ENCODE data around the gene SPEG. TPM values are rescaled to one million over a fixed set of nuclear protein-coding genes. Genes with fewer than 3 reads are reported as not detected.

Gene SPEG
- total RNA-seq, 2 experiments from 2014 or later = 2.0 to 2.6 TPM

DNA sequence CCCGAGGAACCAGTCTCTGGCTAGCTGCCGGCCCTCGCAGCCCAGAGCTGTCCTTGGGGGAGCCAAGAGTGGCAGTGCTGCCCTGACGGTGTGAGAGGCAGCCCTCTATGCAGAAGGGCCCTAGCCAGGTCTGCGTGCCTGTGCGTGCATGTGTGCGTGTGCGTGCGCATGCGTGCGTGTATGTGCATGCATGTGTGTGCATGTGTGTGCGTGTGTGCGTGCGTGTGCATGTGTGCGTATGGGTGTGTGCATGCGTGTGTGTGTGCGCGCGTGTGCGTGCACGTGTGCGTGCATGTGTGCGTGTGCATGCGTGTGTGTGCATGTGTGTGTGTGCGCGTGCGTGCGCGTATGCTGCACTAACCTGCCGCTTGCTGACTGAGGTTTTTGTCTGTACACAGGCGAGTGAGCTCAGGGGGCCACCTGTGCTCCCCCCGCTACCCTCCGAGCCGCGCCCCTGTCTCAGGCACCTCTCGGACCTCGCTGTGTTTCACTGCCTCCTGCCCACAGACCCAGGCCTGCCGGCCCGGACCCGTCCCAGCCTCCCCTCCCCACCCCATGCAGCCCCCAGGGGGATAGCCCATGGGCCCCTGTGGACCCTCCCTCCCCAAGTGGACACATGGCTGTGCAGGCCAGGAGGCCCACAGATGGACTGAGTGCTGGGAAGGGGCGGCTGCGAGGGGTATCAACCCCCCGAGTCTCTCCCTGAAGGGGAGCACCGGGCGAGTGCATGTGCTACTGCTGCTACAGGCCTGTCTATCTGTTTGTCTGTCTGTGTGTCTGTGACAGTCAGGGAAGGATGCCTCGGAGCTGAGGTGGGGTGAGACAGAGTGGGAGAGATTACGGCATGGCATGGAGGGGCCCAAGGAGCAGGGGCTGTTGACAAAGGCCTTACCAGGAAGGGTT, 31.3 kb downstream of the SPEG start:
- H3K4me3 Mint-ChIP-seq = no peak overlapping the region
- DNase-seq = no peak
- peaks cover 5% of the 10 kb centered on the region for H3K4me1 Mint-ChIP-seq
- H3K9me3 Mint-ChIP-seq = no peaks in the 10 kb centered on the region
- H3K27me3 Mint-ChIP-seq = no peaks in the 10 kb centered on the region
- CTCF ChIA-PET = interaction anchor here (0.6 kb wide), 2 partner anchors 76 to 377 kb away, joined by 3 read pairs; no protein-coding TSS in a partner anchor
- H3K36me3 Mint-ChIP-seq (ENCODE audit: low read depth) = no peaks in the 10 kb centered on the region
- POLR2A ChIA-PET = no interaction called here
- no peak overlapping the region for H3K27ac Mint-ChIP-seq

DNA sequence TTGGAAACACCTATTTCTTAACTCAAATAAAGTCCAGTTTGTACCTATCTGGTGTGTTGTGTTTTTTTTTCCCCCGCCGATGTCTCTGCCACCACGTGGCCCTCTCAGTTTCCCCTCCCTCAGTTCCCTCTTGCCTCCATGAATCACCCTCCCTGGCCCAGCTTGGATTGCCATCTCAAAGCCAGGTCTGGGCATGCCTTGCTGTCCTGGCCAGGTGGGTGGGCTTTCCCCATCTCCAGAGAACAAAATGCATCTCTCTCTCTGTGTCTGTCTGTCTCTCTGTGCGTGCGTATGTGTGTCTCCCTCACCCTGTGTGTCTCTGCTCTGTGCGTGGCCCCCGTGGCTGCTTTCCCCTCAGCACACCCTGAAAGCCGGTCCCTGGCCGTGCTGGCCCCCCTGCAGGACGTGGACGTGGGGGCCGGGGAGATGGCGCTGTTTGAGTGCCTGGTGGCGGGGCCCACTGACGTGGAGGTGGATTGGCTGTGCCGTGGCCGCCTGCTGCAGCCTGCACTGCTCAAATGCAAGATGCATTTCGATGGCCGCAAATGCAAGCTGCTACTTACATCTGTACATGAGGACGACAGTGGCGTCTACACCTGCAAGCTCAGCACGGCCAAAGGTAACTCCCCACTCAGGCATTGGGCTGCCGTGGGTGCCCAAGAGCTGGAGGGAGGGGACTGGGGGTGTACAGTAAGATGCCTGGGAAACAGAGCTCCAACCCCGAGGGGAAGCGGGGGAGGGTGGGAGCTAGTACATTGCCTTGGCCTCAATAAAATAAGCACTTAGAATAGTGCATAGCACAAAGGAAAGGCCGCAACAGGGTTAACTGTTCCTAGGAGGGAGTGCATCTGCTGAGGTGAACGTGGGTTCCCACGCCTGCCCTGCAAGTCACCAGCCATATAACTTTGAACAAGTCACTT, 32.4 kb downstream of the SPEG start:
- POLR2A ChIA-PET = no interaction called here
- CTCF ChIA-PET = interaction anchor here (0.6 to 2.5 kb wide), 3 partner anchors 8 to 75 kb away, joined by 3 to 7 read pairs (median 4); no protein-coding TSS in a partner anchor
- Mint-ChIP-seq H3K27me3 (no peaks in the 10 kb centered on the region), H3K4me1 (no peaks in the 10 kb centered on the region), H3K36me3 (ENCODE audit: low read depth) (no peaks in the 10 kb centered on the region), H3K4me3 (no peak overlapping the region), H3K27ac (no peak overlapping the region), H3K9me3 (no peaks in the 10 kb centered on the region)
- no peak for DNase-seq

DNA sequence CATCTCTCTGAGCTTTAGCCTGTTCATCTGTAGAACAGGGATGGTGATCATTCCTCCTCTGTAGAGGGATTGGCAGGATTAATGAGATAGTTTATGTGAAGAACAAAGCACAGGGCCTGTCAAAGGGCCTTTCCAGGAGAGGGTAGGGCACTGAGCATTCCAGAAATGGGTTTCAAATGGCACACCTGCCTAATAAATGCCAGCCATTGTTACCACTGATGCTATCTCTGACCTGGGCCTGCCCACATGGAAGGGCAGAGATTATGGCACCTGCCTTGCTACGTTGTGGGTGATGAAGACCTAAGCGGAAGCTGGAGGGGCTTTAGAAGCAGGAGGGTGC, 33.1 kb downstream of the SPEG start:
- Mint-ChIP-seq H3K4me1 (no peaks in the 10 kb centered on the region), H3K27ac (no peak overlapping the region), H3K4me3 (no peak overlapping the region), H3K9me3 (no peaks in the 10 kb centered on the region), H3K27me3 (no peaks in the 10 kb centered on the region), H3K36me3 (ENCODE audit: low read depth) (no peaks in the 10 kb centered on the region)
- ChIA-PET CTCF (interaction anchor here (1.2 to 2.5 kb wide), 2 partner anchors 9 to 63 kb away, joined by 4 to 7 read pairs; no protein-coding TSS in a partner anchor), POLR2A (no interaction called here)
- DNase-seq = no peak

DNA sequence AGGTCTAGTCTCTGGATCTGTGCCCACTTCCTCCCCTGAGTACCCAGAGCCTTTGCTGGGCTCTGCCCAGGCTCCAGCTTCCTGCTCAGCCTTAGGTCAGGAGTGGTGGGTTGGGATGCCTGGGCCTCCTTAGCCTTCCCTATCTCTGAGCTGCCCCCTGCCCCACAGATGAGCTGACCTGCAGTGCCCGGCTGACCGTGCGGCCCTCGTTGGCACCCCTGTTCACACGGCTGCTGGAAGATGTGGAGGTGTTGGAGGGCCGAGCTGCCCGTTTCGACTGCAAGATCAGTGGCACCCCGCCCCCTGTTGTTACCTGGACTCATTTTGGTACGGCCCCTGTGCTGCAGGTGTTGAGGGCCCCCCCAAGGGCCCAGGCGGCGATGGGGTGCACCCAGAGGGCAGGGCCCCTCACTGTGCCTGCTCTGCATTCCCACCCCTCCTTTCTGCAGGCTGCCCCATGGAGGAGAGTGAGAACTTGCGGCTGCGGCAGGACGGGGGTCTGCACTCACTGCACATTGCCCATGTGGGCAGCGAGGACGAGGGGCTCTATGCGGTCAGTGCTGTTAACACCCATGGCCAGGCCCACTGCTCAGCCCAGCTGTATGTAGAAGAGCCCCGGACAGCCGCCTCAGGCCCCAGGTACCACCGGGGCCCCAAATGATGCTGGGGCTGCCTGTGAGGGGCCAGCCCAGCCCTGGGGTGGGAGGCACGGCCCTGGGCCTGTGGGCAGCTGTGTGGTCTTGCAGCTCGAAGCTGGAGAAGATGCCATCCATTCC, 34.0 kb downstream of the SPEG start:
- Mint-ChIP-seq H3K36me3 (ENCODE audit: low read depth) (no peaks in the 10 kb centered on the region), H3K9me3 (no peaks in the 10 kb centered on the region), H3K27me3 (no peaks in the 10 kb centered on the region), H3K27ac (no peak overlapping the region), H3K4me3 (no peak overlapping the region), H3K4me1 (no peaks in the 10 kb centered on the region)
- no peak for DNase-seq
- CTCF ChIA-PET = interaction anchor here (0.6 to 2.5 kb wide), 4 partner anchors 10 to 72 kb away, joined by 3 to 7 read pairs (median 4); no protein-coding TSS in a partner anchor
- POLR2A ChIA-PET = no interaction called here

DNA sequence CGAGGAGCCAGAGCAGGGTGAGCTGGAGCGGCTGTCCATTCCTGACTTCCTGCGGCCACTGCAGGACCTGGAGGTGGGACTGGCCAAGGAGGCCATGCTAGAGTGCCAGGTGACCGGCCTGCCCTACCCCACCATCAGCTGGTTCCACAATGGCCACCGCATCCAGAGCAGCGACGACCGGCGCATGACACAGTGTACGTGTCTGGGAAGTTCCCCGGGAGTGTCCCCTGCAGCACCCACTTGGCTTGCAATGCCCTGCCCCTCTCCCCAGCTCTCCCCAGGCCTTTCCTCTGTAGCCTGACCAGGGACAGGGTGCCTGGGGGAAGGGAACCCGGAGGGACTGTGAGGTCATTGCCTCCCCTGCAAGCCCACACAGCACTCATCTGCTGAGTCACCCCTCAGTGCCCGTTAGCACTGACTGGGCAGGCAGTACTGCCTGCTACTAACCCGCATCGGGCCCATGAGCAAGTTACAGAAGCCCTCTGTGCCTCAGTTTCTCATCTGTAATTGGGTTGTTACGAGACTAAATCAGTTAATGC, 34.6 kb downstream of the SPEG start:
- H3K36me3 Mint-ChIP-seq (ENCODE audit: low read depth) = no peaks in the 10 kb centered on the region
- H3K27me3 Mint-ChIP-seq = no peaks in the 10 kb centered on the region
- no peaks in the 10 kb centered on the region for H3K4me1 Mint-ChIP-seq
- POLR2A ChIA-PET = no interaction called here
- H3K4me3 Mint-ChIP-seq = no peak overlapping the region
- CTCF ChIA-PET = interaction anchor here (0.6 to 2.5 kb wide), 3 partner anchors 10 to 172 kb away, joined by 3 to 7 read pairs (median 3); no protein-coding TSS in a partner anchor
- no peak for DNase-seq
- H3K27ac Mint-ChIP-seq = no peak overlapping the region
- H3K9me3 Mint-ChIP-seq = no peaks in the 10 kb centered on the region

DNA sequence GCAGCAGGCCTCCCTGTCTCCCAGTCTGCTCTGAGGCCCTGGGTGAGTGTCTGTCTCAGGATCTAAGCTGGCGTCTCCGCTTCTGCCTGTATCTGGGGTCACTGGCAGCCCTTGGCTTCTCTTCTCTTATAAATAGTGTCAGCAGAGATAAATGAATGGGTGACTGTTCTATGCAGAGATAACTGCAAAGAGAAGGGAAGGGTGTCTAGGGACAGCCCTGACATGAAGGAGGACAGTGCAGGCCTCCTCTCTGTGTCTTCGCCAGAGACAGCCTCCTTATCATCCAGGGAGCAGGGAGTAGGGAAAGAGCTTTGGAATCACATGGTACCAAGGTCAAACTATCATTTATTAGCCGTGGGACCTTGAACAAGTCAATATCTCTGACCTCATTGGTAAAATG, 35.8 kb downstream of the SPEG start:
- Mint-ChIP-seq H3K4me1 (no peaks in the 10 kb centered on the region), H3K36me3 (ENCODE audit: low read depth) (no peaks in the 10 kb centered on the region), H3K27ac (no peak overlapping the region), H3K9me3 (no peaks in the 10 kb centered on the region), H3K27me3 (no peaks in the 10 kb centered on the region), H3K4me3 (no peak overlapping the region)
- POLR2A ChIA-PET = no interaction called here
- DNase-seq = no peak
- CTCF ChIA-PET = interaction anchor here (1.0 to 1.8 kb wide), 3 partner anchors 28 to 171 kb away, joined by 3 to 4 read pairs (median 3); no protein-coding TSS in a partner anchor

DNA sequence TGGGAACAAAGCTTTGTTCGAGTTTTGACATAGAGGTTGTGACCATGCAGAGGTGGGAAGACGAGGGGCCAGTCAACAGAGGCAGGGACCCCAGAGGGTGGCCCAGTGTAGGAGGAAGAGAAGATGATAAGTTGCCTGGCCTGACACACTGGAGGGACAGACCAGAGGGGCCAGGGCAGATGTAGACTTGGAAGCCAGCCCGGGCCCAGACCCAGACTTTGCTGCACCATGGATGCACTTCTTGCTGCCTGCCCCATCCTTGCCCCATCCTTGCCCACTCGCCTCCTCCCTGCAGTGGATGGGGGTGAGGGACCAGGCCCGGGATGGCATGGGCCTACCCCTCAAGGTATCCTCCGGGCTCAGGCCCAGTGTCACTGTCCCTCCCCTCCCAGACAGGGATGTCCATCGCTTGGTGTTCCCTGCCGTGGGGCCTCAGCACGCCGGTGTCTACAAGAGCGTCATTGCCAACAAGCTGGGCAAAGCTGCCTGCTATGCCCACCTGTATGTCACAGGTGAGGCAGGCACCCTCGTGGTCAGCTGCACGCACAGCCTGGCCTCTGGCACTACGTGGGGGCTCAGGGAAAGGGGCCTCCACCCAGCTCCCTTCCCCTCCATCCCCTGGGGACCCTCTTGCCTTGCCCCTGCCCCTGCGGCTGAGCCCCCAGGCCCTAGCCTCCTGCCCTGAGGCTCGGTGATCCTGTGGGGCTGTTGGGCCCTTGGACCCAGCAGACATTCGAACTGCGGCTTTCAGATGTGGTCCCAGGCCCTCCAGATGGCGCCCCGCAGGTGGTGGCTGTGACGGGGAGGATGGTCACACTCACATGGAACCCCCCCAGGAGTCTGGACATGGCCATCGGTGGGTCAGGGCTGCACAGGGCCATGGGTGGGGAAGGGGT, 37.1 kb downstream of the SPEG start:
- no peaks in the 10 kb centered on the region for H3K9me3 Mint-ChIP-seq
- CTCF ChIA-PET = interaction anchor here (1.0 to 1.8 kb wide), 2 partner anchors 9 to 26 kb away, joined by 4 to 5 read pairs; no protein-coding TSS in a partner anchor
- POLR2A ChIA-PET = no interaction called here
- H3K4me1 Mint-ChIP-seq = peaks cover 4% of the 10 kb centered on the region
- DNase-seq = no peak
- H3K36me3 Mint-ChIP-seq (ENCODE audit: low read depth) = no peaks in the 10 kb centered on the region
- H3K4me3 Mint-ChIP-seq = no peak overlapping the region
- H3K27ac Mint-ChIP-seq = no peak overlapping the region
- no peaks in the 10 kb centered on the region for H3K27me3 Mint-ChIP-seq

DNA sequence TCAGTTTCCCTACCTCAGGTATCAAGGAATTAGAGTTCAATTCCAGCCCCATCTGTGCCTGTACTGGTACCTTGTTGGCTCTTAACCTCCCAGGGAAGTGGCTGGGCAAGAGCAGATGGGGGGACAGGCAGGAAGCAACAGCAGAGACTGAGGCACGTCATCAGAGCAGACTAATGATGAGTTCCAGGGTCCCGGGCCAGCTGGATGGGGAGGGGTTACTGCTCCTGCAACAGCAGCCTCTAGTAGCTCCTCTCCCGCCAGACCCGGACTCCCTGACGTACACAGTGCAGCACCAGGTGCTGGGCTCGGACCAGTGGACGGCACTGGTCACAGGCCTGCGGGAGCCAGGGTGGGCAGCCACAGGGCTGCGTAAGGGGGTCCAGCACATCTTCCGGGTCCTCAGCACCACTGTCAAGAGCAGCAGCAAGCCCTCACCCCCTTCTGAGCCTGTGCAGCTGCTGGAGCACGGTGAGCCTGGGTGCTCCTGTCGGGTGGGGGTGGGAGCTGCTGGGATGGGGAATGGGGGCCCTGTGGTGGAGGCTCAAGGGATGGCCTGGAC, 38.1 kb downstream of the SPEG start:
- CTCF ChIA-PET = interaction anchor here (0.7 to 1.0 kb wide), 2 partner anchors 10 to 19 kb away, joined by 3 to 5 read pairs; no protein-coding TSS in a partner anchor
- POLR2A ChIA-PET = no interaction called here

DNA sequence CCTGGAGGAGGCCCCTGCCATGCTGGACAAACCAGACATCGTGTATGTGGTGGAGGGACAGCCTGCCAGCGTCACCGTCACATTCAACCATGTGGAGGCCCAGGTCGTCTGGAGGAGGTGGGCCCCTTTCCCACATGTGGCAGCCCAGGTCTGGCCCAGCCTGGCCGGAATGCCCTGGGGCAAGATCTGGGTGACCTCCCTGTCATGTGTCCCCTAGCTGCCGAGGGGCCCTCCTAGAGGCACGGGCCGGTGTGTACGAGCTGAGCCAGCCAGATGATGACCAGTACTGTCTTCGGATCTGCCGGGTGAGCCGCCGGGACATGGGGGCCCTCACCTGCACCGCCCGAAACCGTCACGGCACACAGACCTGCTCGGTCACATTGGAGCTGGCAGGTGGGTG, 38.9 kb downstream of the SPEG start:
- no peaks in the 10 kb centered on the region for H3K36me3 Mint-ChIP-seq (ENCODE audit: low read depth)
- H3K9me3 Mint-ChIP-seq = no peaks in the 10 kb centered on the region
- H3K27ac Mint-ChIP-seq = no peak overlapping the region
- CTCF ChIA-PET = interaction anchor here (0.7 to 1.3 kb wide), 3 partner anchors 18 to 330 kb away, joined by 3 read pairs; no protein-coding TSS in a partner anchor
- no peak overlapping the region for H3K4me3 Mint-ChIP-seq
- no peak for DNase-seq
- H3K4me1 Mint-ChIP-seq = peaks cover 4% of the 10 kb centered on the region
- peaks cover 3% of the 10 kb centered on the region for H3K27me3 Mint-ChIP-seq
- POLR2A ChIA-PET = no interaction called here

More for the DNA sequence above, 38.1 kb downstream of the SPEG start:
- DNase-seq = no peak
- H3K4me1 Mint-ChIP-seq = peaks cover 4% of the 10 kb centered on the region
- H3K27me3 Mint-ChIP-seq = peaks cover 3% of the 10 kb centered on the region
- no peak overlapping the region for H3K4me3 Mint-ChIP-seq
- no peak overlapping the region for H3K27ac Mint-ChIP-seq
- no peaks in the 10 kb centered on the region for H3K9me3 Mint-ChIP-seq
- H3K36me3 Mint-ChIP-seq (ENCODE audit: low read depth) = no peaks in the 10 kb centered on the region

DNA sequence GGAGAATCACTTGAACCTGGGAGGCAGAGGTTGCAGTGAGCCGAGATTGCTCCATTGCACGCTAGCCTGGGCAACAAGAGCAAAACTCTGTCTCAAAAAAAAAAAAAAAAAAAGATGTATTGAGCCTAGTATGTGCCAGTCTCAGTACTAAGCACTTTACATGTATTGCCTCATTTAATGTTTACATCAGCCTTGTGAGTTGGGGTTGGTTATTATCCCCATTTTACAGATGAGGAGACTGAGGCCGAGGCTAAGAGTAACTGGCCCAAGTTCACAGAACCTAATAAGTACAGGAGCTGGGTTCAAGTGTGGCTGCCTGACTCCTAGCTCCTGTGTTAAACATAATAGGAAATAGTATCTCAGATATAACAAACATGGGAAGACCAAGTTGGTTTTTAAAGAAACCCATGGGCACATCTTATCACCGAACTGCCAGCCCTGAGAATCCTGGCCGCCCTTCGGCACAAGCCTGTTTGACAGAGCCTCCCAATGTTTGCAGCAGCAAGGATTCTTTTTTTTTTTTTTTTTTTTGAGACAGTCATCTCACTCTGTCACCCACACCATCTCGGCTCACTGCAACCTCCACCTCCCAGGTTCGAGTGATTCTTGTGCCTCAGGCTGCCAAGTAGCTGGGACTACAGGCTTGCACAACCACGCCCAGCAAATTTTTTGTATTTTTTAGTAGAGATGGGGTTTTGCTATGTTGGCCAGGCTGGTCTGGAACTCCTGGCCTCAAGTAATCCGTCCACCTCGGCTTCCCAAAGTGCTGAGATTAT, 39.8 kb downstream of the SPEG start:
- H3K27ac Mint-ChIP-seq = no peak overlapping the region

More for the DNA sequence above, 39.8 kb downstream of the SPEG start:
- Mint-ChIP-seq H3K27me3 (peaks cover 3% of the 10 kb centered on the region), H3K9me3 (no peaks in the 10 kb centered on the region), H3K36me3 (ENCODE audit: low read depth) (no peaks in the 10 kb centered on the region), H3K4me1 (peaks cover 4% of the 10 kb centered on the region), H3K4me3 (no peak overlapping the region)
- DNase-seq = no peak
- CTCF ChIA-PET = interaction anchor here (0.7 to 2.3 kb wide), 5 partner anchors 28 to 494 kb away, joined by 3 to 13 read pairs (median 3); no protein-coding TSS in a partner anchor
- POLR2A ChIA-PET = interaction anchor here (0.7 kb wide), 1 partner anchor 13 kb away, joined by 4 read pairs; no protein-coding TSS in a partner anchor
